Sigmoid colon (tissue), 7 donors: ENCODE results near the gene LARGE1. TPM values are rescaled to one million over a fixed set of nuclear protein-coding genes. Genes with fewer than 3 reads are reported as not detected.

ENCODE experiments used
- DNase-seq: peaks from one replicate; pipeline ENCODE4 v3.0.0-alpha.2; 2019
- H3K27ac ChIP-seq, 4 donors: fragments of 200-600 bp; sonication (generic); one replicate each; pipeline ENCODE4 v1.5.1; 2016 to 2019; ENCODE audit warnings: mild to moderate bottlenecking in 1 of 4
- H3K27me3 ChIP-seq, 3 donors: fragments of 200-600 bp; sonication (generic); one replicate each; pipeline ENCODE4 v1.5.1; 2019; ENCODE audit warnings: mild to moderate bottlenecking in 1 of 3
- H3K36me3 ChIP-seq, 4 donors: fragments of 200-600 bp; sonication (generic); one replicate each; pipeline ENCODE4 v1.5.1; 2016 to 2019
- H3K4me1 ChIP-seq, 4 donors: fragments of 200-600 bp; sonication (generic); one replicate each; pipeline ENCODE4 v1.5.1; 2017 to 2019
- H3K4me3 ChIP-seq, 4 donors: fragments of 200-600 bp; sonication (generic); one replicate each; pipeline ENCODE4 v1.5.1; 2017 to 2019; ENCODE audit warnings: mild to moderate bottlenecking in 2 of 4, moderate library complexity in 1 of 4
- H3K9me3 ChIP-seq, 4 donors: fragments of 200-600 bp in 3 of 4; sonication (generic) in 3 of 4; one replicate each; pipeline versions ENCODE4 v1.5.1 to v1.6.1; 2013 to 2019
- CTCF ChIP-seq, 4 experiments: fragments of 450-650 bp in 3 of 4; fragments of 200-600 bp in 1 of 4; IDR thresholded peaks; one replicate each; pipeline ENCODE4 v1.5.1; 2016 to 2019; ENCODE audit warnings: antibody characterized with exemption in 4 of 4, mild to moderate bottlenecking in 3 of 4, moderate library complexity in 2 of 4
- EP300 ChIP-seq, 4 donors: sonication (generic); formaldehyde crosslinking; IDR thresholded peaks; one replicate each; pipeline ENCODE4 v1.6.1; 2017; ENCODE audit warnings: antibody characterized with exemption in 4 of 4
- POLR2A ChIP-seq, 2 donors: fragments of 450-650 bp; IDR thresholded peaks; one replicate each; pipeline ENCODE4 v1.6.1; 2016; ENCODE audit warnings: antibody characterized with exemption in 2 of 2, mild to moderate bottlenecking in 2 of 2, moderate library complexity in 2 of 2
- POLR2AphosphoS5 ChIP-seq, 4 donors: sonication (generic); formaldehyde crosslinking; IDR thresholded peaks; one replicate each; pipeline ENCODE4 v1.6.1; 2017; ENCODE audit warnings: antibody characterized with exemption in 4 of 4
- WGBS, 2 donors: extraction: QIAGEN DNeasy Blood & Tissue Kit; methylation state at CpG; one replicate each; pipeline ENCODE4 v1.1.7; 2013; 5-methylcytosine and 5-hydroxymethylcytosine counted together
- intact Hi-C: fragments of 100-400 bp; cut with DNase I; formaldehyde crosslinking; loops from one replicate; pipeline ENCODE4 v1.15.1; 2023
- polyA plus RNA-seq, 3 donors: library from polyadenylated mRNA; stranded (reverse); fragments of 200-250 nt; gene quantifications; one replicate each; pipeline ENCODE4 v1.2.3, GENCODE V29; 2013
- total RNA-seq, 4 donors: library from RNA; depleted of rRNA; stranded (reverse); fragments of >200 nt; gene quantifications; one replicate each; pipeline ENCODE4 v1.1.0, GENCODE V29; 2016
- donor health status: healthy with polysubstance abuse.
- donor health status: Bipolar disorder and iron deficiency.
- donor health status: healthy.

LARGE1 gene
- total and polyA plus RNA-seq, 7 donors, result 5.8 to 74.4 (median 38.0) TPM

GRCh38 chr22:33563220-33563964 is 356.9 kb downstream of the LARGE1 start:
- no peak for DNase-seq
- intact Hi-C loops, result no loop called here
- Histone ChIP-seq H3K4me1 (no peaks in the 10 kb centered on the region), H3K9me3 (no peaks in the 10 kb centered on the region), H3K4me3 (no peak overlapping the region), H3K36me3 (peaks cover 0 to 16% (median 0%) of the 10 kb centered on the region in 4 donors), H3K27ac (no peak overlapping the region), H3K27me3 (no peaks in the 10 kb centered on the region)
- TF ChIP-seq POLR2A (IDR thresholded peaks at IDR 0.05) (no peak), EP300 (IDR thresholded peaks at IDR 0.05) (no peak), POLR2AphosphoS5 (IDR thresholded peaks at IDR 0.05) (no peak), CTCF (IDR thresholded peaks at IDR 0.05) (no peak)
- WGBS, 2 donors, result 37 to 61% methylated on average over 14 of the region's 14 CpGs

GRCh38 chr22:33562501-33562900 is 357.8 kb downstream of the LARGE1 start:
- Histone ChIP-seq H3K27me3 (no peaks in the 10 kb centered on the region), H3K9me3 (no peaks in the 10 kb centered on the region), H3K4me3 (no peak overlapping the region), H3K36me3 (peaks cover 0 to 16% (median 0%) of the 10 kb centered on the region in 4 donors), H3K27ac (no peak overlapping the region), H3K4me1 (no peaks in the 10 kb centered on the region)
- 94 to 95% methylated on average over 6 of the region's 6 CpGs for WGBS, 2 donors
- TF ChIP-seq EP300 (IDR thresholded peaks at IDR 0.05), result no peak
- TF ChIP-seq POLR2AphosphoS5 (IDR thresholded peaks at IDR 0.05), result no peak
- no peak for TF ChIP-seq CTCF (IDR thresholded peaks at IDR 0.05)
- TF ChIP-seq POLR2A (IDR thresholded peaks at IDR 0.05), result no peak
- intact Hi-C loops, result no loop called here
- no peak for DNase-seq

- DNase-seq, result no peak
- Histone ChIP-seq H3K4me3 (no peak overlapping the region), H3K27ac (no peak overlapping the region), H3K9me3 (no peaks in the 10 kb centered on the region), H3K36me3 (peaks cover 0 to 16% (median 0%) of the 10 kb centered on the region in 4 donors), H3K4me1 (no peaks in the 10 kb centered on the region), H3K27me3 (no peaks in the 10 kb centered on the region)
- intact Hi-C loops, result no loop called here
- WGBS, 2 donors, result 52 to 87% methylated on average over 9 of the region's 9 CpGs
- no peak for TF ChIP-seq POLR2AphosphoS5 (IDR thresholded peaks at IDR 0.05)
Observed at GRCh38 chr22:33561149-33561807, 359.0 kb downstream of the LARGE1 start.

- Histone ChIP-seq H3K4me3 (no peak overlapping the region), H3K27ac (no peak overlapping the region), H3K4me1 (peaks cover 0 to 4% (median 2%) of the 10 kb centered on the region in 4 donors), H3K9me3 (no peaks in the 10 kb centered on the region), H3K27me3 (no peaks in the 10 kb centered on the region), H3K36me3 (peaks cover 0 to 9% (median 0%) of the 10 kb centered on the region in 4 donors)
- 94 to 95% methylated on average over 7 of the region's 7 CpGs for WGBS, 2 donors
- no peak for TF ChIP-seq POLR2A (IDR thresholded peaks at IDR 0.05)
- no peak for TF ChIP-seq POLR2AphosphoS5 (IDR thresholded peaks at IDR 0.05)
- TF ChIP-seq EP300 (IDR thresholded peaks at IDR 0.05), result no peak
- no peak for TF ChIP-seq CTCF (IDR thresholded peaks at IDR 0.05)
- DNase-seq, result no peak
- intact Hi-C loops, result no loop called here
Observed at GRCh38 chr22:33557836-33558235, 362.4 kb downstream of the LARGE1 start.

GRCh38 chr22:33555814-33556522 is 364.3 kb downstream of the LARGE1 start:
- H3K9me3 ChIP-seq, result no peaks in the 10 kb centered on the region
- no peak for TF ChIP-seq EP300 (IDR thresholded peaks at IDR 0.05)
- no peak for TF ChIP-seq POLR2A (IDR thresholded peaks at IDR 0.05)
- no peak for TF ChIP-seq POLR2AphosphoS5 (IDR thresholded peaks at IDR 0.05)
- TF ChIP-seq CTCF (IDR thresholded peaks at IDR 0.05), result no peak
- no peak overlapping the region for H3K27ac ChIP-seq
- no peak for DNase-seq
- 80 to 83% methylated on average over 5 of the region's 5 CpGs for WGBS, 2 donors
- intact Hi-C loops, result no loop called here
- peaks cover 0 to 5% (median 2%) of the 10 kb centered on the region in 4 donors for H3K4me1 ChIP-seq
- H3K4me3 ChIP-seq, result no peak overlapping the region
- H3K36me3 ChIP-seq, result no peaks in the 10 kb centered on the region
- H3K27me3 ChIP-seq, result no peaks in the 10 kb centered on the region
